Measurements from ENCODE around the gene FRMD4B.

FRMD4B gene

GRCh38 chr3:69232482-69232881, 153.4 kb downstream of the FRMD4B start:
- no peak overlapping the region for H3K4me3 ChIP-seq (ENCODE audit: low read length)
- no peak for TF ChIP-seq CTCF (IDR thresholded peaks at IDR 0.05; ENCODE audit: insufficient read depth, low read depth, low read length, missing control alignments)
- DNase-seq (ENCODE audit: low read depth) = no peak

GRCh38 chr3:69231929-69232440, 153.9 kb downstream of the FRMD4B start:
- no peak overlapping the region for H3K4me3 ChIP-seq (ENCODE audit: low read length)
- TF ChIP-seq CTCF (IDR thresholded peaks at IDR 0.05; ENCODE audit: insufficient read depth, low read depth, low read length, missing control alignments) = no peak
- peak; percentile 81 for DNase-seq (ENCODE audit: low read depth)

GRCh38 chr3:69226071-69226470, 159.8 kb downstream of the FRMD4B start:
- H3K4me3 ChIP-seq (ENCODE audit: low read length) = no peak overlapping the region
- TF ChIP-seq CTCF (IDR thresholded peaks at IDR 0.05; ENCODE audit: insufficient read depth, low read depth, low read length, missing control alignments) = no peak
- peak; percentile 51 for DNase-seq (ENCODE audit: low read depth)

- no peak for TF ChIP-seq CTCF (IDR thresholded peaks at IDR 0.05; ENCODE audit: insufficient read depth, low read depth, low read length, missing control alignments)
- no peak overlapping the region for H3K4me3 ChIP-seq (ENCODE audit: low read length)
- DNase-seq (ENCODE audit: low read depth) = no peak
Observed at GRCh38 chr3:69219101-69219708, 166.7 kb downstream of the FRMD4B start.

- H3K4me3 ChIP-seq (ENCODE audit: low read length) = no peak overlapping the region
- DNase-seq (ENCODE audit: low read depth) = no peak
- TF ChIP-seq CTCF (IDR thresholded peaks at IDR 0.05; ENCODE audit: insufficient read depth, low read depth, low read length, missing control alignments) = no peak
Observed at GRCh38 chr3:69218079-69218478, 167.8 kb downstream of the FRMD4B start.

GRCh38 chr3:69216981-69217380, 168.9 kb downstream of the FRMD4B start:
- no peak for TF ChIP-seq CTCF (IDR thresholded peaks at IDR 0.05; ENCODE audit: insufficient read depth, low read depth, low read length, missing control alignments)
- no peak for DNase-seq (ENCODE audit: low read depth)
- H3K4me3 ChIP-seq (ENCODE audit: low read length) = no peak overlapping the region

GRCh38 chr3:69214241-69214640, 171.6 kb downstream of the FRMD4B start:
- peak; percentile 46 for DNase-seq (ENCODE audit: low read depth)
- no peak for TF ChIP-seq CTCF (IDR thresholded peaks at IDR 0.05; ENCODE audit: insufficient read depth, low read depth, low read length, missing control alignments)

More at GRCh38 chr3:69214241-69214640, 171.6 kb downstream of the FRMD4B start:
- H3K4me3 ChIP-seq (ENCODE audit: low read length) = no peak overlapping the region

Data from epithelial cell of esophagus (primary cell).